IPS-18a (cell line): ENCODE measurements around the gene CSH1.
"Not testable (repeated sequence)": the region's sequence is repeated elsewhere in the genome, so short reads cannot be mapped to it uniquely, and the experiment has no call there.

Experiments used
- H3K27ac ChIP-seq: one replicate; pipeline ENCODE4 v1.5.1; 2013; ENCODE audit warnings: low read length
- H3K27me3 ChIP-seq: one replicate; pipeline ENCODE4 v1.6.1; 2013; ENCODE audit warnings: mild to moderate bottlenecking, low read length; ENCODE audit not compliant: control insufficient read depth, insufficient read depth
- H3K36me3 ChIP-seq: one replicate; pipeline ENCODE4 v1.6.1; 2013; ENCODE audit warnings: low read depth, low read length; ENCODE audit not compliant: control insufficient read depth
- H3K4me1 ChIP-seq: one replicate; pipeline ENCODE4 v1.6.1; 2013; ENCODE audit warnings: low read depth, low read length; ENCODE audit not compliant: control insufficient read depth
- H3K4me3 ChIP-seq: one replicate; pipeline ENCODE4 v1.5.1; 2013; ENCODE audit warnings: low read length
- H3K9ac ChIP-seq: one replicate; pipeline ENCODE4 v1.6.1; 2013; ENCODE audit warnings: mild to moderate bottlenecking, low read length, moderate library complexity
- H3K9me3 ChIP-seq: one replicate; pipeline ENCODE4 v1.6.1; 2013; ENCODE audit warnings: low read depth, low read length; ENCODE audit not compliant: control insufficient read depth

Gene CSH1

DNA sequence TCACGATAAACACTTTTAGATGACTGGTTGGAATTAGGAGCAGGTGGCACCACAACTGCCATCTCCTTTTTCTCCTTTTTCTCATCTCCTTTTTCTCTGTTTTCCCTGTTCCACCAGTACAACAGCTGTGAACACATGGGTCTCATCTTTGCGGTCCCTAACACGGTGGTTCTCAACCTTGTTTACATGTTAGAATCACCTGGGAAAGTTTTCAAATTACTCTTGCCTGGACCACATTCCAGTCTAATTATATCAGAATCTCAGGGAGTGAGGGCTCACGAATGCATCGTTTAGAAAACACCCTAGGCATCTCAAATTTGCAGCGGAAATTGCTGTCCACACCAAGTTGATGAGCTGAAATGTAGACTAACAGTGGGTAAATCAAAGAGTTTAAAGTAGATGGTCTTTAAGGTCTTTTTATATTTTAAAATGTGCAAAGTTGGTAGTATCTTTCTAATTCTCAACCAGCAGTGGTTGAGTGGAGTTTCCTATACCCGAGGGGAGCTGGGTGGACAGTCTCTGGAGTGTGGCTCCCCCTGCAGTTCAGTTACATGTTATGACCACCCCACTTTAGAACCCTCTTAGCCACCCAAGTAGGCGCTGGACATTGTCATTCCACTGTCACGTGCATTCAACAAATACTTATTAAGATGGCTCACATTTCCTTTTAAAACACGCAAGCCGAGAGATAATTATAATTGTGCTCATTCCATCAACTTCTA lies 3.9 kb downstream of the CSH1 start:
- not testable (repeated sequence) for H3K4me1 ChIP-seq, H3K27ac ChIP-seq, H3K27me3 ChIP-seq, H3K9ac ChIP-seq, H3K9me3 ChIP-seq, H3K4me3 ChIP-seq, H3K36me3 ChIP-seq

GRCh38 chr17:63889026-63889848 lies 7.1 kb downstream of the CSH1 start:
- not testable (repeated sequence) for H3K27me3 ChIP-seq, H3K4me3 ChIP-seq, H3K9me3 ChIP-seq, H3K9ac ChIP-seq, H3K27ac ChIP-seq, H3K4me1 ChIP-seq, H3K36me3 ChIP-seq

DNA sequence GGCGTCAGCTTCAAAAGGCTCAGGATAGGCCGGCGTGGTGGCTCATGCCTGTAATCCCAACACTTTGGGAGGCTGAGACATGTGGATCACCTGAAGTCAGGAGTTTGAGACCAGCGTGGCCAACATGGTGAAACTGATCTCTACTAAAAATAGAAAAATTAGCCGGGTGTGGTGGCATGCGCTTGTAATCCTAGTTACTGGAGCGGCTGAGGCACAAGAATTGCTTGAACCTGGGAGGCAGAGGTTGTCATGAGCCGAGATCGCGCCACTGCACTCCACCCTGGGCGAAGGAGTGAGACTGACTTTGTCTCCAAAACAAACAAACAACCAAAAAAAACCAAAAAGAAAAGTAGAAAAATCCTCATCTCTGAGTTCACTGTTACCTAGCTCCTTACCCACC lies 11.3 kb downstream of the CSH1 start:
- not testable (repeated sequence) for H3K27me3 ChIP-seq, H3K4me3 ChIP-seq
- H3K4me1 ChIP-seq: peaks cover 11% of the 10 kb centered on the region

DNA sequence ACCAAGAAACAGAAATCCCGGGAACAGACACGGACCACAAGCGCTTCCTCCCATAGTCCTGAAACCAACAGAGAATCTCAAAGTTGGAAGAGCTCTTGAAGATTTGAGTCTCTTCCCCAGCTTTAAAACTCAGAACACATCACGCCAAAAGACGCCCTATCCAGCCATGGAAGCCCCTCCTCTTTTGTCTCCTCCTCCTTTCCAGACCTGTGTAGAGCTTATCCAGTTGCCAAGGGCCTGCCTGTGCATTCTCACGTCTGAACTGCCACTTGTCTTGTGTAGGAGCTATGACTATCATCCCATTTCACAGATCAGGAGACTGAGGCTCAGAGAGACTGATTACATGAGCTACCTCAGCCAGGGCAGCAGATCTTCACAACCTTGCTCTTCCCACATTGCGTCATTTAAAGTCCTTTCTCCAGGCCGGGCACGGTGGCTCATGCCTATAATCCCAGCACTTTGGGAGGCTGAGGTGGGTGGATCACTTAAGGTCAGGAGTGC lies 13.7 kb downstream of the CSH1 start:
- H3K9ac ChIP-seq, H3K4me3 ChIP-seq, H3K9me3 ChIP-seq, H3K36me3 ChIP-seq, H3K27me3 ChIP-seq, H3K27ac ChIP-seq: not testable (repeated sequence)
- peaks cover 11% of the 10 kb centered on the region for H3K4me1 ChIP-seq

More for the DNA sequence above, 11.3 kb downstream of the CSH1 start:
- not testable (repeated sequence) for H3K27ac ChIP-seq, H3K36me3 ChIP-seq, H3K9me3 ChIP-seq, H3K9ac ChIP-seq

- Histone ChIP-seq H3K9me3 (no peaks in the 10 kb centered on the region), H3K4me1 (peaks cover 11% of the 10 kb centered on the region), H3K9ac (no peak within 1 kb of the TSS), H3K27me3 (no peaks in the 10 kb centered on the region), H3K4me3 (no peak within 1 kb of the TSS), H3K36me3 (no peaks in the 10 kb centered on the region), H3K27ac (no peak within 1 kb of the TSS)
These were observed 14.3 kb downstream of the CSH1 start, which contains the start of gene GH2 for GRCh38 chr17:63881935-63882601. TSS of gene GH2 (minus strand) at chr17:63881944. CDS start at chr17:63881801, 143 bp downstream.

DNA sequence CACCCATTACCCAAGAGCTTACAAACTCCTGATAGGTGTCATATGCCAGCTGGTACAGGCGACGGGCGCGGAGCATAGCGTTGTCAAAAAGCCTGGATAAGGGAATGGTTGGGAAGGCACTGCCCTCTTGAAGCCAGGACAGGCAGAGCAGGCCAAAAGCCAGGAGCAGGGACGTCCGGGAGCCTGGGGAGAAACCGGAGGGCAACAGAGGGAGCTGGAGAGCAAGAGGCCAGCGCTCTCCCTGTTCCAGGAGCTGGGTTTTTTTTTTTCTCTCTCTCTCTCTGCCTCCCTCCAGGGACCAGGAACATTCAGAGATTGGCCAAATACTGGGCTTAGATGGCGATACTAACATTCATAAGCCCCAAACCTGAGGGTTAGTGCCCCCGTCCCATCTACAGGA lies 15.0 kb downstream of the CSH1 start:
- not testable (repeated sequence) for H3K4me3 ChIP-seq, H3K9ac ChIP-seq, H3K36me3 ChIP-seq, H3K27ac ChIP-seq, H3K9me3 ChIP-seq, H3K27me3 ChIP-seq
- H3K4me1 ChIP-seq: peaks cover 11% of the 10 kb centered on the region

DNA sequence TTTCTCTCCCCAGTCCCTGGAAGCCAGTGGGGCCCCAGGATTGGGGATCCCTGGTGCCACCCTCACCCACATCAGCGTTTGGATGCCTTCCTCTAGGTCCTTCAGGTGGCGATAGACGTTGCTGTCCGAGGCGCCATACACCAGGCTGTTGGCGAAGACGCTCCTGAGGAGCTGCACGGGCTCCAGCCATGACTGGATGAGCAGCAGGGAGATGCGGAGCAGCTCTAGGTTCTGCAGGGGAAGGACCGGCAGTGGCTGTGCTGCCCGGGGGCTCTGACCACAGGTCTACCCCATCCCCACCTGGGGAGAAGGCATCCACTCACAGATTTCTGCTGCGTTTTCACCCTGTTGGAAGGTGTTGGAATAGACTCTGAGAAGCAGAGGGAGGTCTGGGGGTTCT lies 15.7 kb downstream of the CSH1 start:
- no peak overlapping the region for H3K4me3 ChIP-seq
- H3K4me1 ChIP-seq: peaks cover 11% of the 10 kb centered on the region
- H3K27me3 ChIP-seq: no peaks in the 10 kb centered on the region
- H3K9ac ChIP-seq: no peak overlapping the region
- no peaks in the 10 kb centered on the region for H3K9me3 ChIP-seq
- H3K27ac ChIP-seq: no peak overlapping the region
- H3K36me3 ChIP-seq: no peaks in the 10 kb centered on the region

- H3K4me1 ChIP-seq: peaks cover 11% of the 10 kb centered on the region
- not testable (repeated sequence) for H3K27ac ChIP-seq, H3K9me3 ChIP-seq, H3K27me3 ChIP-seq, H3K36me3 ChIP-seq, H3K4me3 ChIP-seq, H3K9ac ChIP-seq
These were observed 18.0 kb downstream of the CSH1 start for GRCh38 chr17:63878413-63878812.

GRCh38 chr17:63874693-63875092 lies 21.7 kb downstream of the CSH1 start:
- H3K36me3 ChIP-seq, H3K4me1 ChIP-seq, H3K9me3 ChIP-seq, H3K27ac ChIP-seq, H3K4me3 ChIP-seq, H3K9ac ChIP-seq, H3K27me3 ChIP-seq: not testable (repeated sequence)

DNA sequence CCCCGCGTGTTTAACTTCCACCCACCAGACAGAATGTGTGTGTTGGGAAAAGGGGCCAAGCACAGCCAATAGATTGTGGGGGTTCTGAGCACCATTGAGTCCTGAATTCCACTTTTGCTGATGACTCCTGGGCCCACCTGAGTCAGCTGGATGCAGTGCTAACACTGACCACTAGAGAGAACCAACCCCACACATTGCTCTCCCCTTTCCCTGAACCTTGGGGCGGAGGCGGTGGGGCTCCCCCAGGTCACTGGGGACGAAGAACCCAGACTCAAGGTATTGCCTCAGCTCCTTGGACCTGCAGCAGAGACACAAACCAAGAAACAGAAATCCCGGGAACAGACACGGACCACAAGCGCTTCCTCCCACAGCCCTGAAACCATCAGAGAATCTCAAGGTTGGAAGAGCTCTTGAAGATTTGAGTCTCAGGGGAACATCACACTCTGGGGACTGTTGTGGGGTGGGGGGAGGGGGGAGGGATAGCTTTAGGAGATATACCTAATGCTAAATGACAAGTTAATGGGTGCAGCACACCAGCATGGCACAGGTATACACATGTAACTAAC lies 22.2 kb downstream of the CSH1 start:
- H3K9me3 ChIP-seq: not testable (repeated sequence)

DNA sequence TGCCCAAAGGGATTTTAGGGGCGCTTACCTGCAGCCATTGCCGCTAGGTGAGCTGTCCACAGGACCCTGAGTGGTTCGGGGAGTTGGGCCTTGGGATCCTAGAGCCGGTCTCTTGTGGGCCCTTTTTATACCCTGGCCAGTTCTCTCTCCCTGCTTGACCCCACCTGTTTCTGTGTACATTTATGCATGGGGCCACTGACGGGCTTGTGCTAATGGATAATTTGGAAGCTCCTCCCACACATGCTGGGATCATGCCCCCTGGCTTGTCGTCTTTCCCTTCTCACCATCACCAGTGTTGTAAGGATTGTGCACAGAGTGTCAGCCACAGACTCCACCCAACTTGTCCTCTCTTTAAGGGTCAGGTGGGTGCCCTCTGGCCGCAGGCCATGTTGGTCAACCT lies 22.8 kb downstream of the CSH1 start, which contains the start of gene CSH2:
TSS of gene CSH2 (minus strand) at position 101 of the 400 bp plus-strand sequence. CDS start at position 38, 63 bp downstream.
- not testable (repeated sequence) for H3K9ac ChIP-seq

More for the DNA sequence above, 22.2 kb downstream of the CSH1 start:
- not testable (repeated sequence) for H3K4me3 ChIP-seq, H3K4me1 ChIP-seq, H3K9ac ChIP-seq, H3K27ac ChIP-seq, H3K27me3 ChIP-seq, H3K36me3 ChIP-seq

More for the DNA sequence above, 22.8 kb downstream of the CSH1 start, which contains the start of gene CSH2:
- H3K27me3 ChIP-seq, H3K4me1 ChIP-seq, H3K4me3 ChIP-seq, H3K9me3 ChIP-seq, H3K36me3 ChIP-seq, H3K27ac ChIP-seq: not testable (repeated sequence)
